Calu3 (cell line): ENCODE measurements around the gene CRELD2. TPM values are rescaled to one million over a fixed set of nuclear protein-coding genes. Genes with fewer than 3 reads are reported as not detected.

Experiments used
- BruUV-seq: library from RNA; stranded (reverse); fragments of 400-500 nt; replicated peaks from 2 replicates; lab custom pipeline; 2021; lab: Mats Ljungman, UMichigan
- CTCF ChIA-PET: fragments of 300-600 bp; sonication (Branson Sonifier 250); formaldehyde crosslinking; loops from one replicate; lab custom pipeline; 2022; ENCODE audit warnings: antibody characterized with exemption; lab: Charles Lee
- DNase-seq: peaks from one replicate; pipeline ENCODE4 v3.0.0; 2022
- H3K27ac Mint-ChIP-seq: one replicate; pipeline ENCODE4 v1.8.0; 2022; ENCODE audit warnings: mixed read lengths; ENCODE audit not compliant: unreplicated experiment
- H3K27me3 Mint-ChIP-seq: one replicate; pipeline ENCODE4 v1.8.0; 2022; ENCODE audit warnings: mixed read lengths; ENCODE audit not compliant: unreplicated experiment
- H3K36me3 Mint-ChIP-seq: one replicate; pipeline ENCODE4 v1.8.0; 2022; ENCODE audit warnings: mild to moderate bottlenecking, moderate library complexity, mixed read lengths; ENCODE audit not compliant: insufficient read depth, unreplicated experiment
- H3K4me1 Mint-ChIP-seq: one replicate; pipeline ENCODE4 v1.8.0; 2022; ENCODE audit warnings: mild to moderate bottlenecking, low read depth, mixed read lengths; ENCODE audit not compliant: unreplicated experiment
- H3K4me3 Mint-ChIP-seq: one replicate; pipeline ENCODE4 v1.8.0; 2022; ENCODE audit warnings: mild to moderate bottlenecking, low read depth, moderate library complexity, mixed read lengths; ENCODE audit not compliant: unreplicated experiment
- H3K9me3 Mint-ChIP-seq: one replicate; pipeline ENCODE4 v1.8.0; 2022; ENCODE audit warnings: low read depth, mixed read lengths; ENCODE audit not compliant: unreplicated experiment
- intact Hi-C: fragments of 100-400 bp; cut with micrococcal nuclease; formaldehyde crosslinking; loops from one replicate; pipeline ENCODE4 v1.10.0; 2022; ENCODE audit not compliant: unreplicated experiment
- total RNA-seq: library from RNA; stranded (reverse); gene quantifications from 2 replicates; pipeline ENCODE4 v1.2.3, GENCODE V29; 2022
- TF ChIP-seq, protein P1 (sequence below): fragments of 200-600 bp; IDR thresholded peaks from one replicate; pipeline ENCODE4 v1.8.0; 2022; ENCODE audit warnings: antibody characterized with exemption; ENCODE audit not compliant: unreplicated experiment

CRELD2 gene
- total RNA-seq, 1 experiment from 2014 or later, result 64.6 TPM

- H3K27ac Mint-ChIP-seq, result peak overlapping the region; percentile 90
- peaks cover 79% of the 10 kb centered on the region for H3K36me3 Mint-ChIP-seq
- intact Hi-C loops, result no loop called here
- peak; percentile 50 for DNase-seq
- peak overlapping the region; percentile 93 for H3K4me3 Mint-ChIP-seq
- TF ChIP-seq, protein P1, sequence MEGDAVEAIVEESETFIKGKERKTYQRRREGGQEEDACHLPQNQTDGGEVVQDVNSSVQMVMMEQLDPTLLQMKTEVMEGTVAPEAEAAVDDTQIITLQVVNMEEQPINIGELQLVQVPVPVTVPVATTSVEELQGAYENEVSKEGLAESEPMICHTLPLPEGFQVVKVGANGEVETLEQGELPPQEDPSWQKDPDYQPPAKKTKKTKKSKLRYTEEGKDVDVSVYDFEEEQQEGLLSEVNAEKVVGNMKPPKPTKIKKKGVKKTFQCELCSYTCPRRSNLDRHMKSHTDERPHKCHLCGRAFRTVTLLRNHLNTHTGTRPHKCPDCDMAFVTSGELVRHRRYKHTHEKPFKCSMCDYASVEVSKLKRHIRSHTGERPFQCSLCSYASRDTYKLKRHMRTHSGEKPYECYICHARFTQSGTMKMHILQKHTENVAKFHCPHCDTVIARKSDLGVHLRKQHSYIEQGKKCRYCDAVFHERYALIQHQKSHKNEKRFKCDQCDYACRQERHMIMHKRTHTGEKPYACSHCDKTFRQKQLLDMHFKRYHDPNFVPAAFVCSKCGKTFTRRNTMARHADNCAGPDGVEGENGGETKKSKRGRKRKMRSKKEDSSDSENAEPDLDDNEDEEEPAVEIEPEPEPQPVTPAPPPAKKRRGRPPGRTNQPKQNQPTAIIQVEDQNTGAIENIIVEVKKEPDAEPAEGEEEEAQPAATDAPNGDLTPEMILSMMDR, result no peak
- no peaks in the 10 kb centered on the region for H3K27me3 Mint-ChIP-seq
- H3K9me3 Mint-ChIP-seq, result no peaks in the 10 kb centered on the region
- peaks cover 36% of the 10 kb centered on the region for H3K4me1 Mint-ChIP-seq
- TSS peak; percentile 7 for BruUV-seq
- CTCF ChIA-PET, result interaction anchor here (0.6 to 1.5 kb wide), 3 partner anchors 13 to 69 kb away, joined by 3 to 4 read pairs (median 3); no protein-coding TSS in a partner anchor
These were observed 42.7 kb downstream of the CRELD2 start for GRCh38 chr22:49961005-49961600.

- TF ChIP-seq, protein P1, result no peak
- H3K36me3 Mint-ChIP-seq, result peaks cover 81% of the 10 kb centered on the region
- no peaks in the 10 kb centered on the region for H3K9me3 Mint-ChIP-seq
- H3K4me1 Mint-ChIP-seq, result peaks cover 36% of the 10 kb centered on the region
- peak overlapping the region; percentile 90 for H3K27ac Mint-ChIP-seq
- no peak for DNase-seq
- CTCF ChIA-PET, result interaction anchor here (0.6 to 1.9 kb wide), 5 partner anchors 9 to 69 kb away, joined by 3 to 15 read pairs (median 3); no protein-coding TSS in a partner anchor
- BruUV-seq, result no TSS peak
- intact Hi-C loops, result loop anchor here (1.0 to 2.0 kb wide), 2 partner anchors 13 to 30 kb away; no protein-coding TSS in a partner anchor
- H3K27me3 Mint-ChIP-seq, result no peaks in the 10 kb centered on the region
- peak overlapping the region; percentile 93 for H3K4me3 Mint-ChIP-seq
These were observed 43.2 kb downstream of the CRELD2 start for GRCh38 chr22:49961601-49962011.

DNA sequence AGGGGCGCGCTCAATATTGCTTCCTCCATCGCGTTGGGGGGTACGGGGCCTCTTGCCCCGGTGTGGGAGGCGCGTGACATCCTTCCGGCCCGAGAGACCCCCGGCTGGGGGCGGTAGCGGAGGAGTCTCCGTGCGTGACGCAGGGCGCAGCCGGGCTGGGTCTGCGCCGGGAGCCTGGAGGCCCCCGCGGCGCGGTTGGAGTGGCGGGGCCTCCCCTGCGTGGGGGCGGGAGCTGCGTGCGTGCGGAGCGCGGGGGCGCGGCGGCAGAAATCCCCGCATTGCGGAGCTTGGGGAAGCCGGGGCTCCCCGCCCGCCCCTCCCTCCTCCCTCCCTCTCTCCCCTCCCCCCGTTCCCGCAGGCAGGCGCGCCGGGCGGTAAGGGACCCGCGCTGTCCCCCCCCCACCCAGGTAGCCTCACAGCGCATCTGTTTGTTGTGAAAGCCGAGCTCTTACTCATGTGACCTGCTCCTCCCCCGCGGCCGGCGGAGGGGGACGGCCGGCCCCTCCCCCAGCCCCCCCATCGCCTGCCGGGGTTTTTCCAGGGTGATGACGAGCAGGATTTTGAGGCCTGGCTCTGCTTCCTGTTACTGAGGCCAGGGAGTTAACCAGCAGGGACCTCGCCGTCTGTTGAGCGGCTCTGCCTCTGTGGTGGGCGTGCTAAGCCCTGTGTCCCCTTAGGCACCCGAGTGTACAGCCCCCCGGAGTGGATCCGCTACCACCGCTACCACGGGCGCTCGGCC lies 43.7 kb downstream of the CRELD2 start:
- TF ChIP-seq, protein P1, result no peak
- CTCF ChIA-PET, result interaction anchor here (0.6 to 1.9 kb wide), 6 partner anchors 10 to 68 kb away, joined by 3 to 15 read pairs (median 4); no protein-coding TSS in a partner anchor
- BruUV-seq, result no TSS peak
- no peaks in the 10 kb centered on the region for H3K27me3 Mint-ChIP-seq
- peak overlapping the region; percentile 93 for H3K4me3 Mint-ChIP-seq
- H3K9me3 Mint-ChIP-seq, result no peaks in the 10 kb centered on the region
- H3K4me1 Mint-ChIP-seq, result peaks cover 36% of the 10 kb centered on the region
- DNase-seq, result peak; percentile 87
- H3K36me3 Mint-ChIP-seq, result peaks cover 81% of the 10 kb centered on the region
- intact Hi-C loops, result loop anchor here (1.0 to 2.0 kb wide), 2 partner anchors 13 to 31 kb away; no protein-coding TSS in a partner anchor
- H3K27ac Mint-ChIP-seq, result peak overlapping the region; percentile 90

DNA sequence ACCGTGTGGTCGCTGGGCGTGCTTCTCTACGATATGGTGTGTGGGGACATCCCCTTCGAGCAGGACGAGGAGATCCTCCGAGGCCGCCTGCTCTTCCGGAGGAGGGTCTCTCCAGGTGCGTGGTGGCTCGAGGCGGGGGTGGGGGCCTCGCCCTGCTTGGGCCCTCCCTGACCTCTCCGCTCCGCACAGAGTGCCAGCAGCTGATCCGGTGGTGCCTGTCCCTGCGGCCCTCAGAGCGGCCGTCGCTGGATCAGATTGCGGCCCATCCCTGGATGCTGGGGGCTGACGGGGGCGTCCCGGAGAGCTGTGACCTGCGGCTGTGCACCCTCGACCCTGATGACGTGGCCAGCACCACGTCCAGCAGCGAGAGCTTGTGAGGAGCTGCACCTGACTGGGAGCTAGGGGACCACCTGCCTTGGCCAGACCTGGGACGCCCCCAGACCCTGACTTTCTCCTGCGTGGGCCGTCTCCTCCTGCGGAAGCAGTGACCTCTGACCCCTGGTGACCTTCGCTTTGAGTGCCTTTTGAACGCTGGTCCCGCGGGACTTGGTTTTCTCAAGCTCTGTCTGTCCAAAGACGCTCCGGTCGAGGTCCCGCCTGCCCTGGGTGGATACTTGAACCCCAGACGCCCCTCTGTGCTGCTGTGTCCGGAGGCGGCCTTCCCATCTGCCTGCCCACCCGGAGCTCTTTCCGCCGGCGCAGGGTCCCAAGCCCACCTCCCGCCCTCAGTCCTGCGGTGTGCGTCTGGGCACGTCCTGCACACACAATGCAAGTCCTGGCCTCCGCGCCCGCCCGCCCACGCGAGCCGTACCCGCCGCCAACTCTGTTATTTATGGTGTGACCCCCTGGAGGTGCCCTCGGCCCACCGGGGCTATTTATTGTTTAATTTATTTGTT lies 44.6 kb downstream of the CRELD2 start:
- peak overlapping the region; percentile 93 for H3K4me3 Mint-ChIP-seq
- BruUV-seq, result no TSS peak
- H3K27ac Mint-ChIP-seq, result peak overlapping the region; percentile 90
- TF ChIP-seq, protein P1, result no peak
- H3K4me1 Mint-ChIP-seq, result peaks cover 34% of the 10 kb centered on the region
- CTCF ChIA-PET, result interaction anchor here (0.6 to 1.9 kb wide), 4 partner anchors 10 to 33 kb away, joined by 3 to 15 read pairs (median 4); no protein-coding TSS in a partner anchor
- H3K9me3 Mint-ChIP-seq, result no peaks in the 10 kb centered on the region
- no peaks in the 10 kb centered on the region for H3K27me3 Mint-ChIP-seq
- H3K36me3 Mint-ChIP-seq, result peaks cover 88% of the 10 kb centered on the region
- intact Hi-C loops, result loop anchor here (1.0 to 2.0 kb wide), 2 partner anchors 14 to 32 kb away; no protein-coding TSS in a partner anchor
- peak; percentile 18 for DNase-seq
